Prostate gland (tissue), 2 donors: Measurements from ENCODE around the gene PPP1R12B. TPM values are rescaled to one million over a fixed set of nuclear protein-coding genes. Genes with fewer than 3 reads are reported as not detected.
A peak's percentile ranks its signal among the peaks of the same experiment; 100 is the strongest.
"Not testable (repeated sequence)": the region's sequence is repeated elsewhere in the genome, so short reads cannot be mapped to it uniquely, and the experiment has no call there.

Experiments used
- DNase-seq: peaks from one replicate; pipeline ENCODE4 v3.0.0-alpha.2; 2019; ENCODE audit warnings: low spot score
- H3K27ac ChIP-seq, 2 donors: fragments of 200-600 bp; sonication (generic); 2 replicates each; pipeline ENCODE4 v1.5.1; 2017 to 2019
- H3K27me3 ChIP-seq: fragments of 200-600 bp; sonication (generic); replicated peaks from 2 replicates; pipeline ENCODE4 v1.5.1; 2019; ENCODE audit not compliant: insufficient read depth
- H3K36me3 ChIP-seq, 2 donors: fragments of 200-600 bp; sonication (generic); 1 replicate in 1 of 2; 2 replicates in 1 of 2; pipeline versions ENCODE4 v1.5.1 to v1.8.1; 2017 to 2019
- H3K4me1 ChIP-seq: fragments of 200-600 bp; sonication (generic); replicated peaks from 2 replicates; pipeline ENCODE4 v1.5.1; 2019
- H3K4me3 ChIP-seq, 2 donors: fragments of 200-600 bp; sonication (generic); 2 replicates each; pipeline ENCODE4 v1.5.1; 2017 to 2019
- H3K9me3 ChIP-seq: fragments of 200-600 bp; sonication (generic); 2 replicates; pipeline ENCODE4 v1.5.1; 2017
- CTCF ChIP-seq, 4 experiments: fragments of 200-600 bp in 2 of 4; fragments of 450-650 bp in 2 of 4; sonication (generic) in 2 of 4; IDR thresholded peaks; 1 replicate in 3 of 4; 2 replicates in 1 of 4; pipeline ENCODE4 v1.5.1; 2016 to 2019; ENCODE audit warnings: antibody characterized with exemption in 4 of 4, mild to moderate bottlenecking in 2 of 4, moderate library complexity in 2 of 4
- POLR2A ChIP-seq: fragments of 450-650 bp; IDR thresholded peaks from one replicate; pipeline ENCODE4 v1.6.1; 2016; ENCODE audit warnings: antibody characterized with exemption, mild to moderate bottlenecking
- POLR2AphosphoS5 ChIP-seq: sonication (generic); formaldehyde crosslinking; IDR thresholded peaks from one replicate; pipeline ENCODE4 v1.6.1; 2017; ENCODE audit warnings: antibody characterized with exemption
- WGBS: methylation state at CpG from one replicate; pipeline ENCODE4 v1.1.5; 2018; 5-methylcytosine and 5-hydroxymethylcytosine counted together
- intact Hi-C: fragments of 100-400 bp; cut with DNase I; formaldehyde crosslinking; loops from one replicate; pipeline ENCODE4 v1.14.2; 2022
- total RNA-seq, 2 donors: library from RNA; depleted of rRNA; stranded (reverse); fragments of >200 nt; gene quantifications; one replicate each; pipeline ENCODE4 v1.1.0, GENCODE V29; 2016

Gene PPP1R12B
- total RNA-seq, 2 donors from 2014 or later, result 116 to 179 TPM

- Histone ChIP-seq H3K4me1 (no peaks in the 10 kb centered on the region), H3K36me3 (no peaks in the 10 kb centered on the region), H3K9me3 (no peaks in the 10 kb centered on the region), H3K4me3 (no peak overlapping the region), H3K27me3 (no peaks in the 10 kb centered on the region), H3K27ac (no peak overlapping the region)
- intact Hi-C loops, result no loop called here
- WGBS, result 89% methylated on average over 4 of the region's 4 CpGs
- no peak for TF ChIP-seq POLR2AphosphoS5
- TF ChIP-seq POLR2A, result no peak
- no peak for TF ChIP-seq CTCF (IDR thresholded peaks at IDR 0.05)
- DNase-seq, result no peak
Measured at GRCh38 chr1:202452508-202452907, 104.0 kb downstream of the PPP1R12B start.

DNA sequence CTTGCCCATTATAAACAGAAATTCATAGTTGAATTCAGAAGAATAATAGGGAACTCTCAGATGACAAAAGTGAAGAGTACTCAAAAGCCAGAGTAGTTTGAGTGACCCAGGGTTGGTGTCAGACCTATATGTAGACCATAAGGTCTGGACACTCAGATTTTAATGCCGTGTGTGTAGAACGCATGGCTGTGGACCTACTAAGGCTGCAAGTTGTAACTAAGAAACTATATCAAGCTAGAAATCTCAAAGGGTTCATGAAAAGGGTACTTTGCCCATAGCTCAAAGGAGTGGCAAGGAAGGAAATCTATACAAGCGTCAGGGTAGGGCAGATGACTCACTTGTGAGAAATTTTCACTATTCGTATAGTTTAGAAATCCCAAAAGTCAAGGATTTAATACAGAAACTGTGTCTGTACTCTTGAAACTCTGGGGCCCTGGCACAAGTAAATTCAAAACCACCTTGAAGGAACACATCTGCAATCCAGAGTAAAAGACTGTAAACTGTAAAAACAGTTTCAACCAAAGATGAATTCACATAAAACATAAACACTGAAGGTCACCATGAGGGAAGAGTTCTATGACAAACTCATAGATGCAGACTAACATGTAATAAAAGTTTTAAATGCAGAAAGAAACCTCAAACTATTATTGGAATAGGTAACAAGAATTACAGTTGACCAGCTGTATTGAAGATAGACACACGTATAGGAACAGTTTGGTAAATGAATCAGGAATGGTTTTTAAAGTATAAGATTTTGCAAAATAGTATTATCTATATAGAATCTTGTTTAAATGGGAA is 108.1 kb downstream of the PPP1R12B start:
- H3K27ac ChIP-seq, H3K36me3 ChIP-seq, H3K9me3 ChIP-seq, H3K4me3 ChIP-seq, H3K27me3 ChIP-seq, H3K4me1 ChIP-seq, intact Hi-C loops, DNase-seq: not testable (repeated sequence)
- 82% methylated on average over 5 of the region's 5 CpGs for WGBS

- H3K36me3 ChIP-seq, DNase-seq, H3K9me3 ChIP-seq, H3K4me3 ChIP-seq, H3K4me1 ChIP-seq, H3K27ac ChIP-seq, H3K27me3 ChIP-seq, intact Hi-C loops: not testable (repeated sequence)
Measured at GRCh38 chr1:202458651-202459050, 110.2 kb downstream of the PPP1R12B start.

- DNase-seq, H3K27ac ChIP-seq, H3K36me3 ChIP-seq, H3K4me3 ChIP-seq, H3K4me1 ChIP-seq, H3K27me3 ChIP-seq, H3K9me3 ChIP-seq: not testable (repeated sequence)
- intact Hi-C loops, result loop anchor here (5.0 kb wide), 1 partner anchor 258 kb away; no protein-coding TSS in a partner anchor
Measured at GRCh38 chr1:202459470-202460142, 111.1 kb downstream of the PPP1R12B start.

DNA sequence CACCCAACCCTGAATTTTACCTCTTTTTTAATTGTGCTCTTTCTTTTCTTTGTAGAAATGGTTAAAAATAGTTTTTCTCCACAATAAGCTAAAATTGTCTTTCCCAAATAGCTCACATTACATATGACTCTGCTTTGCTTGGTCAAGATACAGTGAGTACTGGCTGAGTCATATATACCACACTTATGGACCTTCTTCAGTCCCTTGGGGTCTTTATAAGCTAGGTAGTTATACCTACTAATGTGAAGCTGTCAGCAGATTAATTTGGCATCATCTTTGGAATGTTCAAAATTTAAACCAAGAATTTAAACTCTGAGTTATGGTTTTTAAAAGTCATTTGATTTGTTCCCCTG is 111.6 kb downstream of the PPP1R12B start:
- DNase-seq, H3K9me3 ChIP-seq, H3K27ac ChIP-seq, H3K4me1 ChIP-seq, H3K36me3 ChIP-seq, H3K27me3 ChIP-seq, H3K4me3 ChIP-seq: not testable (repeated sequence)
- intact Hi-C loops, result loop anchor here (5.0 kb wide), 1 partner anchor 257 kb away; no protein-coding TSS in a partner anchor

DNA sequence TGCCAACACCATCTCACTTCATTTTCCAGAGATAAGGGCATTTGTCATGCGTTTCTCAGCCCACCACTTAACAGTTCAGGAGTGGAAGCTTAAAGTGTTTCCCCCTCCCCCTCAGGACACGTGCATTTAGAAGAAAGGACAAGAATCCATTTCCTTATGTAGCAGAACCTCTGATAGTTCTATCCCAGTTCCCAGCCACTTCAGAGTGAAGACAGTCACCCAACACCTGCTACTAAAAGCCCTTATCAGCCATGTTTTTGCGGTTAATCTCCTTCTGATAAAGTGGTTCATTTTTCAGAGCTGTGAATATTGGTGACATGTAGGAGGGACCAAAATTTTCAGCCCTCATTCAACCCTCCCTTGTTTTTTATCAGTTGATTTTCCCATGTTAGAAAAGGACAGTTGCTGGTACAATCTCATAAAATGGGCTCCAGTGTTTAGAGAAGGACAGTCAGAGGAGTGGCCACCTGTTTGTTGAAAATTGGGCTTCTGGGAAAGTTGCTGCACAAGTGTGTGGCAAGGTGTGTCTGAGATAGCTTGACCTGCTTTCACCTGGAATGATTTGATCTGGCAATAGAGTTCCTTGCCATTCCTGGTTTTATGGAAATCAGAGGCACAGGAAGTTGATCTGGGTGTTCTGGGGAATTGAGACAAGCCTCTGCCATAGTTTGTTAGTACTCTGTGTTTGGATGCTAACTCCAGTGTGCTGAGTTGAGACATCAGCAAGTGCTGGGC is 114.0 kb downstream of the PPP1R12B start:
- WGBS, result 67% methylated on average over 3 of the region's 3 CpGs
- DNase-seq, result peak; percentile 28
- Histone ChIP-seq H3K9me3 (no peaks in the 10 kb centered on the region), H3K4me3 (no peak overlapping the region), H3K36me3 (no peaks in the 10 kb centered on the region), H3K27ac (peak overlapping the region; percentile 39 to 55), H3K4me1 (peaks cover 3% of the 10 kb centered on the region), H3K27me3 (no peaks in the 10 kb centered on the region)
- TF ChIP-seq POLR2A (no peak), CTCF (IDR thresholded peaks at IDR 0.05) (no peak), POLR2AphosphoS5 (peak; percentile 33)
- intact Hi-C loops, result loop anchor here (5.0 kb wide), 1 partner anchor 255 kb away; no protein-coding TSS in a partner anchor
